Thymus (tissue), 11 donors: ENCODE measurements around the gene PHLDB2. TPM values are rescaled to one million over a fixed set of nuclear protein-coding genes. Genes with fewer than 3 reads are reported as not detected.

Experiments
- DNase-seq, 9 donors: peaks; one replicate each; pipeline ENCODE4 v3.0.0-alpha.2; 2013; ENCODE audit warnings: low spot score in 9 of 9, low read depth in 6 of 9, missing footprints in 1 of 9
- H3K27ac ChIP-seq, 2 donors: one replicate each; pipeline ENCODE4 v1.5.1; 2013; ENCODE audit warnings: control low read depth in 1 of 2, low read depth in 1 of 2, low read length in 1 of 2, mild to moderate bottlenecking in 1 of 2, moderate library complexity in 1 of 2
- H3K27me3 ChIP-seq, 2 donors: one replicate each; pipeline ENCODE4 v1.5.1; 2013; ENCODE audit warnings: low read length in 1 of 2; ENCODE audit not compliant: control insufficient read depth in 2 of 2, insufficient read depth in 1 of 2
- H3K36me3 ChIP-seq, 2 donors: one replicate each; pipeline ENCODE4 v1.5.1; 2013; ENCODE audit warnings: low read length in 1 of 2, mild to moderate bottlenecking in 1 of 2, moderate library complexity in 1 of 2; ENCODE audit not compliant: control insufficient read depth in 2 of 2, insufficient read depth in 2 of 2
- H3K4me1 ChIP-seq, 2 donors: one replicate each; pipeline ENCODE4 v1.5.1; 2013; ENCODE audit warnings: low read length in 2 of 2; ENCODE audit not compliant: control insufficient read depth in 2 of 2, insufficient read depth in 2 of 2
- H3K4me3 ChIP-seq, 2 donors: one replicate each; pipeline ENCODE4 v1.5.1; 2013; ENCODE audit warnings: low read length in 2 of 2, control low read depth in 1 of 2, mild to moderate bottlenecking in 1 of 2
- H3K9me3 ChIP-seq, 2 donors: one replicate each; pipeline ENCODE4 v1.5.1; 2013; ENCODE audit warnings: low read length in 1 of 2, mild to moderate bottlenecking in 1 of 2; ENCODE audit not compliant: control insufficient read depth in 2 of 2, insufficient read depth in 1 of 2
- WGBS: extraction: QIAGEN DNeasy Blood & Tissue Kit; methylation state at CpG from one replicate; pipeline ENCODE4 v1.1.7; 2013; 5-methylcytosine and 5-hydroxymethylcytosine counted together
- polyA plus RNA-seq: library from polyadenylated mRNA; stranded (reverse); fragments of 200-250 nt; gene quantifications from one replicate; pipeline ENCODE4 v1.2.3, GENCODE V29; 2013
- total RNA-seq: library from RNA; stranded (reverse); fragments of 120-200 nt; gene quantifications from one replicate; pipeline ENCODE4 v1.2.4, GENCODE V29; 2013
- donor health status: healthy.

PHLDB2 gene
- total and polyA plus RNA-seq, 2 donors = 7.5 to 37.8 TPM

GRCh38 chr3:111856501-111856900 is 2.6 kb upstream of the PHLDB2 start:
- Histone ChIP-seq H3K27ac (no peak overlapping the region), H3K36me3 (no peaks in the 10 kb centered on the region), H3K4me1 (peaks cover 4 to 18% of the 10 kb centered on the region in 2 donors), H3K9me3 (peaks cover 0 to 3% of the 10 kb centered on the region in 2 donors), H3K27me3 (peaks cover 0 to 28% of the 10 kb centered on the region in 2 donors), H3K4me3 (no peak overlapping the region)
- 94% methylated on average over 3 of the region's 3 CpGs for WGBS
- DNase-seq = no peak

- Histone ChIP-seq H3K36me3 (no peaks in the 10 kb centered on the region), H3K9me3 (peaks cover 0 to 3% of the 10 kb centered on the region in 2 donors), H3K4me3 (no peak overlapping the region), H3K27ac (no peak overlapping the region), H3K4me1 (peaks cover 4 to 16% of the 10 kb centered on the region in 2 donors), H3K27me3 (peaks cover 0 to 28% of the 10 kb centered on the region in 2 donors)
- 80% methylated on average over 6 of the region's 6 CpGs for WGBS
- no peak for DNase-seq
These were observed 1.6 kb upstream of the PHLDB2 start for GRCh38 chr3:111857474-111857873.

- H3K4me3 ChIP-seq = peak overlapping the region; percentile 12 to 59
- WGBS = 57% methylated on average over 10 of the region's 10 CpGs
- peaks cover 4 to 16% of the 10 kb centered on the region in 2 donors for H3K4me1 ChIP-seq
- H3K27ac ChIP-seq = no peak overlapping the region
- peaks cover 0 to 28% of the 10 kb centered on the region in 2 donors for H3K27me3 ChIP-seq
- H3K9me3 ChIP-seq = peaks cover 0 to 3% of the 10 kb centered on the region in 2 donors
- no peaks in the 10 kb centered on the region for H3K36me3 ChIP-seq
- no peak for DNase-seq
These were observed 423 bp upstream of the PHLDB2 start for GRCh38 chr3:111858642-111859041.

- H3K36me3 ChIP-seq = no peaks in the 10 kb centered on the region
- under 1% methylated on average over 35 of the region's 35 CpGs for WGBS
- peaks cover 0 to 3% of the 10 kb centered on the region in 2 donors for H3K9me3 ChIP-seq
- DNase-seq = peak; percentile 8 to 72 (median 28)
- peaks cover 4 to 16% of the 10 kb centered on the region in 2 donors for H3K4me1 ChIP-seq
- H3K4me3 ChIP-seq = peak overlapping the region; percentile 59 to 67
- H3K27ac ChIP-seq = peak overlapping the region; percentile 76 to 86
- peaks cover 0 to 28% of the 10 kb centered on the region in 2 donors for H3K27me3 ChIP-seq
These were observed 1.2 kb downstream of the PHLDB2 start for GRCh38 chr3:111859974-111860859.

GRCh38 chr3:111861391-111861790 is 2.3 kb downstream of the PHLDB2 start:
- Histone ChIP-seq H3K27ac (no peak overlapping the region), H3K9me3 (peaks cover 0 to 3% of the 10 kb centered on the region in 2 donors), H3K4me3 (no peak overlapping the region), H3K4me1 (peaks cover 4 to 16% of the 10 kb centered on the region in 2 donors), H3K36me3 (no peaks in the 10 kb centered on the region), H3K27me3 (peaks cover 0 to 28% of the 10 kb centered on the region in 2 donors)
- peak in 1 of 9 donors; percentile 9 for DNase-seq
- WGBS = 94% methylated on average over 7 of the region's 7 CpGs

DNA sequence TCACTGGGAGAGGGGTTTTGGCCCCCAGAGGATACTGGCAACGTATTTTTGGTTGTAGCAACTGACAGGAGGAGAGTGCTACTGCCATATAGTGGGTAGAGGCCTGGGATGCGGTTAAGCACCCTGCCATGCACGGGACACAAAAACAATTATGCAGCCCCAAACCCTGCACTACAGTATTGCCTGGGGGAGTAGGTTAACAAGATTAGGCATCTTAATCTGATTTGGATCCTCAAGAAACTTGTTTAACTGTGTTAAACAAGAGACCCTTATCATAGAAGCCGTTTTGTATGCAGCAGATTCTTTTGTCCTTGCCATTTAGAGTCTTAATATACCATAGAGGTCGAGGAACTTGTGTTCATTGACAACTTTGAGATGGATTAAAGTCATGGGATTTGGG is 3.4 kb downstream of the PHLDB2 start:
- Histone ChIP-seq H3K4me1 (peaks cover 4 to 16% of the 10 kb centered on the region in 2 donors), H3K27me3 (peaks cover 0 to 28% of the 10 kb centered on the region in 2 donors), H3K36me3 (no peaks in the 10 kb centered on the region), H3K4me3 (no peak overlapping the region), H3K27ac (no peak overlapping the region), H3K9me3 (peaks cover 0 to 3% of the 10 kb centered on the region in 2 donors)
- no peak for DNase-seq
- 95% methylated on average over 5 of the region's 5 CpGs for WGBS

- H3K27ac ChIP-seq = no peak overlapping the region
- H3K4me3 ChIP-seq = no peak overlapping the region
- H3K4me1 ChIP-seq = peaks cover 4 to 16% of the 10 kb centered on the region in 2 donors
- H3K9me3 ChIP-seq = peaks cover 0 to 6% of the 10 kb centered on the region in 2 donors
- peaks cover 0 to 28% of the 10 kb centered on the region in 2 donors for H3K27me3 ChIP-seq
- DNase-seq = no peak
- H3K36me3 ChIP-seq = no peaks in the 10 kb centered on the region
- 96% methylated on average over 3 of the region's 3 CpGs for whole genome bisulfite sequencing
These were observed 3.9 kb downstream of the PHLDB2 start for GRCh38 chr3:111862974-111863373.

DNA sequence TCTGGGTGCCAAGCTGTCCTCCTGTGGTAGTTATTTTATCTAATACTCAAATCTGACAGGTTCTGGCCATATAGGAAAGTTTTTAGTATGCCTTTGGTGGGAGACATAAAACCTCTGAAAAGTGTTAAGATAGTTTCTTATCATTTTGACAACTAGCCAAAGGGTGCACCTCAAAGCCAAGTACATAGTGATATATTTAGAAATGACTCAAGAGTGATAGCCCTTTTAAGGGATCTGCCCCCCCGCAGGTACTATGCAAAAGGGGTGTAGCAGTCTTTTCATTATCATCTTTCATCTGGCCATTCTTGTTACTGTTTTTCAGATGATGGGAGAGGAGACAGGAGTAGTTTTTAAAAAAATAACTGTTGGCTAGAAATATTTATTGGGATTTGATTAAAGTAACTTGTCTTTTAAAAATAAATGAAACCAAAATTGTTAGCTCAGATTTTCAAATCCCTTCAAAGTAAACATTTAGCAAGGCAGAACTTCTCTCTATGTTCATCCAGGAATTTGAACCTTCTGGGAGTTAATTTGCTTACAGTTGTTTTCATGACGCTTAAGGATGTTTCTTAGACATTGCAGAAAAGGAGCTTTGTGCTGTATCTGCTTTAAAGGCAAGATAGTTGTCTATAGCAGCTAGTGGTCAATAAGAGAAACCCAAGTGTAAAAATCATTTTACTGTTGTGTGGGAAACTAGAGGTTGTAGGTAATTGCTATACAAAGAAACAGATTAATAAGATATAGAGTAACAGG is 5.1 kb downstream of the PHLDB2 start:
- 92% methylated on average over 2 of the region's 2 CpGs for WGBS
- DNase-seq = no peak
- H3K4me3 ChIP-seq = no peak overlapping the region
- peaks cover 2 to 14% of the 10 kb centered on the region in 2 donors for H3K4me1 ChIP-seq
- peaks cover 0 to 4% of the 10 kb centered on the region in 2 donors for H3K9me3 ChIP-seq
- no peaks in the 10 kb centered on the region for H3K36me3 ChIP-seq
- H3K27ac ChIP-seq = no peak overlapping the region
- H3K27me3 ChIP-seq = peaks cover 0 to 20% of the 10 kb centered on the region in 2 donors
